Measurements from ENCODE around the gene AMBP.

AMBP gene

GRCh38 chr9:114054191-114054690 is 23.9 kb downstream of the AMBP start:
- TF ChIP-seq HOXD13 (CRISPR knock-in tag; IDR thresholded peaks at IDR 0.05; ENCODE audit: borderline replicate concordance), result no peak
- TF ChIP-seq ZNF19 (tag by site-specific recombination; IDR thresholded peaks at IDR 0.05; ENCODE audit: low read depth), result no peak
- no peak for TF ChIP-seq ZSCAN5A (tag by site-specific recombination; IDR thresholded peaks at IDR 0.05)
- TF ChIP-seq HOXC10 (CRISPR knock-in tag; IDR thresholded peaks at IDR 0.05), result no peak
- no peak for TF ChIP-seq MZF1 (tag by site-specific recombination; IDR thresholded peaks at IDR 0.05; ENCODE audit: borderline replicate concordance)
- TF ChIP-seq ZNF423 (tag by site-specific recombination; IDR thresholded peaks at IDR 0.05), result no peak
- no peak for TF ChIP-seq ZNF132 (tag by site-specific recombination; IDR thresholded peaks at IDR 0.05; ENCODE audit: borderline replicate concordance)
- no peak for TF ChIP-seq SP2 (tag by site-specific recombination; IDR thresholded peaks at IDR 0.05)
- TF ChIP-seq ZBTB20 (tag by site-specific recombination; IDR thresholded peaks at IDR 0.05), result no peak
- no peak for TF ChIP-seq ZNF521 (tag by site-specific recombination; IDR thresholded peaks at IDR 0.05)
- TF ChIP-seq ZNF184 (tag by site-specific recombination; IDR thresholded peaks at IDR 0.05), result no peak
- no peak for TF ChIP-seq ZNF488 (tag by site-specific recombination; IDR thresholded peaks at IDR 0.05)
- TF ChIP-seq ZNF518A (tag by site-specific recombination; conservative IDR thresholded peaks at IDR 0.05; ENCODE audit: low read depth), result no peak
- ChIA-PET CTCF (no interaction called here), POLR2A (no interaction called here)
- Histone ChIP-seq H3K4me3 (ENCODE audit: low read depth, low read length) (no peak overlapping the region), H3K36me3 (ENCODE audit: control insufficient read depth in 2 of 2, insufficient read depth in 1 of 2, low read length in 2 of 2) (peaks cover 0 to 29% of the 10 kb centered on the region in 2 experiments; a peak in 1 of 3 replicates), H3K27ac (ENCODE audit: extremely low read depth, low read depth, low read length) (no peak overlapping the region), H3K9me3 (ENCODE audit: control insufficient read depth, insufficient read depth, low read depth, low read length) (no peaks in the 10 kb centered on the region), H3K4me1 (ENCODE audit: control insufficient read depth, insufficient read depth, low read length) (no peaks in the 10 kb centered on the region)

- Histone ChIP-seq H3K4me1 (ENCODE audit: control insufficient read depth, insufficient read depth, low read length) (no peaks in the 10 kb centered on the region), H3K27ac (ENCODE audit: extremely low read depth, low read depth, low read length) (no peak overlapping the region), H3K4me3 (ENCODE audit: low read depth, low read length) (no peak overlapping the region), H3K36me3 (ENCODE audit: control insufficient read depth in 2 of 2, insufficient read depth in 1 of 2, low read length in 2 of 2) (peaks cover 0 to 37% of the 10 kb centered on the region in 2 experiments; a peak in 1 of 3 replicates), H3K9me3 (ENCODE audit: control insufficient read depth, insufficient read depth, low read depth, low read length) (no peaks in the 10 kb centered on the region)
- CTCF ChIA-PET, result no interaction called here
- POLR2A ChIA-PET, result no interaction called here
- no peak for TF ChIP-seq ZSCAN30 (tag by site-specific recombination; IDR thresholded peaks at IDR 0.05)
- no peak for TF ChIP-seq ZNF211 (tag by site-specific recombination; IDR thresholded peaks at IDR 0.05; ENCODE audit: low read depth)
- no peak for TF ChIP-seq ZNF404 (tag by site-specific recombination; IDR thresholded peaks at IDR 0.05)
- no peak for TF ChIP-seq ZNF449 (tag by site-specific recombination; IDR thresholded peaks at IDR 0.05)
- no peak for TF ChIP-seq ZNF202 (tag by site-specific recombination; IDR thresholded peaks at IDR 0.05; ENCODE audit: borderline replicate concordance)
- no peak for TF ChIP-seq BCL11A (tag by site-specific recombination; IDR thresholded peaks at IDR 0.05; ENCODE audit: low read depth)
- no peak for TF ChIP-seq ZFP69B (tag by site-specific recombination; IDR thresholded peaks at IDR 0.05)
- TF ChIP-seq ZNF148 (tag by site-specific recombination; IDR thresholded peaks at IDR 0.05; ENCODE audit: borderline replicate concordance), result no peak
- TF ChIP-seq ZNF350 (tag by site-specific recombination; IDR thresholded peaks at IDR 0.05), result no peak
- no peak for TF ChIP-seq KLF7 (tag by site-specific recombination; IDR thresholded peaks at IDR 0.05; ENCODE audit: borderline replicate concordance)
Measured at GRCh38 chr9:114053246-114054005, 24.7 kb downstream of the AMBP start.
